Stimulated activated CD4-positive, alpha-beta T cell treated with anti-CD3 and anti-CD28 coated beads, Interleukin-1b, Interleukin-23, amount 100 ng/mL, for 24 hours (primary cell): ENCODE results near the gene ERGIC1.

ENCODE experiments used
- DNase-seq, 4 experiments: peaks; one replicate each; pipeline ENCODE4 v3.0.0-alpha.2; 2020; ENCODE audit warnings: low read depth in 4 of 4, low spot score in 1 of 4

Gene ERGIC1

GRCh38 chr5:172942556-172942955, 108.5 kb downstream of the ERGIC1 start:
- no peak for DNase-seq

GRCh38 chr5:172943283-172943841, 109.3 kb downstream of the ERGIC1 start:
- no peak for DNase-seq

- DNase-seq = no peak
Observed at GRCh38 chr5:172943906-172944305, 109.9 kb downstream of the ERGIC1 start.

- DNase-seq = no peak
Observed at GRCh38 chr5:172944741-172945140, 110.7 kb downstream of the ERGIC1 start.

- no peak for DNase-seq
Observed at GRCh38 chr5:172945151-172945550, 111.1 kb downstream of the ERGIC1 start.

- DNase-seq = no peak
Observed at GRCh38 chr5:172946146-172946545, 112.1 kb downstream of the ERGIC1 start.

GRCh38 chr5:172949426-172949825, 115.4 kb downstream of the ERGIC1 start:
- DNase-seq = no peak

- DNase-seq = no peak
Observed at GRCh38 chr5:172950176-172950965, 116.3 kb downstream of the ERGIC1 start.

GRCh38 chr5:172951371-172952033, 117.5 kb downstream of the ERGIC1 start:
- no peak for DNase-seq

- DNase-seq = no peak
Observed at GRCh38 chr5:172952034-172952511, 118.0 kb downstream of the ERGIC1 start.

GRCh38 chr5:172953776-172954675, 120.0 kb downstream of the ERGIC1 start:
- DNase-seq = no peak

- DNase-seq = no peak
Observed at GRCh38 chr5:172954751-172955159, 120.7 kb downstream of the ERGIC1 start.

GRCh38 chr5:172956228-172956627, 122.2 kb downstream of the ERGIC1 start:
- DNase-seq = no peak

GRCh38 chr5:172956936-172957335, 122.9 kb downstream of the ERGIC1 start:
- DNase-seq = no peak

- DNase-seq = no peak
Observed at GRCh38 chr5:172957458-172957857, 123.4 kb downstream of the ERGIC1 start.

GRCh38 chr5:172958331-172959046, 124.4 kb downstream of the ERGIC1 start:
- DNase-seq = peak; percentile 47 to 55 (median 51)

- no peak for DNase-seq
Observed at GRCh38 chr5:172959824-172960799, 126.1 kb downstream of the ERGIC1 start.

- DNase-seq = no peak
Observed at GRCh38 chr5:172969921-172970320, 135.9 kb downstream of the ERGIC1 start.

GRCh38 chr5:172971482-172971881, 137.4 kb downstream of the ERGIC1 start:
- no peak for DNase-seq
